ENCODE measurements around the gene PFN3.

GRCh38 chr5:177389241-177390169 lies 11.0 kb downstream of the PFN3 start:
- TF ChIP-seq CTCF (IDR thresholded peaks at IDR 0.05; ENCODE audit: low read depth, low read length) (no peak), EZH2phosphoT487 (IDR thresholded peaks at IDR 0.05; ENCODE audit: low read depth) (no peak)

All from OCI-LY3 (cell line).